Measurements from ENCODE around the gene RBP7. TPM values are rescaled to one million over a fixed set of nuclear protein-coding genes. Genes with fewer than 3 reads are reported as not detected.
"Not testable (repeated sequence)": the region's sequence is repeated elsewhere in the genome, so short reads cannot be mapped to it uniquely, and the experiment has no call there.

RBP7 gene
- total RNA-seq, 1 donor from 2014 or later = not detected

DNA sequence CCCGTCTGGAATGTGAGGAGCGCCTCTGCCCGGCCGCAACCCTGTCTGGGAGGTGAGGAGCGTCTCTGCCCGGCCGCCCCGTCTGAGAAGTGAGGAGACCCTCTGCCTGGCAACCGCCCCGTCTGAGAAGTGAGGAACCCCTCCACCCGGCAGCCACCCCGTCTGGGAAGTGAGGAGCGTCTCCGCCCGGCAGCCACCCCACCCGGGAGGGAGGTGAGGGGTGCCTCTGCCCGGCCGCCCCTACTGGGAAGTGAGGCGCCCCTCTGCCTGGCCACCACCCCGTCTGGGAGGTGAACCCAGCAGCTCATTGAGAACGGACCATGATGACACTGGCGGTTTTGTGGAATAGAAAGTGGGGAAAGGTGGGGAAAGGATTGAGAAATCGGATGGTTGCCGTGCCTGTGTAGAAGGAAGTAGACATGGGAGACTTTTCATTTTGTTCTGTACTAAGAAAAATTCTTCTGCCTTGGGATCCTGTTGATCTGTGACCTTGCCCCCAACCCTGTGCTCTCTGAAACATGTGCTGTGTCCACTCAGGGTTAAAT lies 32.0 kb downstream of the RBP7 start:
- not testable (repeated sequence) for DNase-seq (ENCODE audit: low read depth)

DNA sequence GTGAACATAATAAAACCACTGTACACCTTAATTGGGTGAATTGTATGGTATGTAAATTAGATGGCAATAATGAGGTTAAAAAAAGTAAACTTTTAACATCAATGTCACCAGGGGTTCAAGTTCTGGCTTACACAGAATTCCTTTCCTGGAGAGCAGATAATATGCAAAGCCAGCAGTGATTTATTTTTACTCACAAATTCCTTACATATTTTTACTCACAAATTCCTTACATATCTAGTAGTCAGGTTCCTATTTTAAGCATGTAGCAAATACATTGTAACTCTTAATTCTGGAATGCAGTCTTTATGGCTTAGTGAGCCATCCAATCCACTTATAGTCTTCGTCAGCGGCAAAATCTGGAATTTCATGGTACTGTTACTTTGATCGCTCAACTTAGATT lies 34.4 kb downstream of the RBP7 start:
- no peak for DNase-seq (ENCODE audit: low read depth)

DNA sequence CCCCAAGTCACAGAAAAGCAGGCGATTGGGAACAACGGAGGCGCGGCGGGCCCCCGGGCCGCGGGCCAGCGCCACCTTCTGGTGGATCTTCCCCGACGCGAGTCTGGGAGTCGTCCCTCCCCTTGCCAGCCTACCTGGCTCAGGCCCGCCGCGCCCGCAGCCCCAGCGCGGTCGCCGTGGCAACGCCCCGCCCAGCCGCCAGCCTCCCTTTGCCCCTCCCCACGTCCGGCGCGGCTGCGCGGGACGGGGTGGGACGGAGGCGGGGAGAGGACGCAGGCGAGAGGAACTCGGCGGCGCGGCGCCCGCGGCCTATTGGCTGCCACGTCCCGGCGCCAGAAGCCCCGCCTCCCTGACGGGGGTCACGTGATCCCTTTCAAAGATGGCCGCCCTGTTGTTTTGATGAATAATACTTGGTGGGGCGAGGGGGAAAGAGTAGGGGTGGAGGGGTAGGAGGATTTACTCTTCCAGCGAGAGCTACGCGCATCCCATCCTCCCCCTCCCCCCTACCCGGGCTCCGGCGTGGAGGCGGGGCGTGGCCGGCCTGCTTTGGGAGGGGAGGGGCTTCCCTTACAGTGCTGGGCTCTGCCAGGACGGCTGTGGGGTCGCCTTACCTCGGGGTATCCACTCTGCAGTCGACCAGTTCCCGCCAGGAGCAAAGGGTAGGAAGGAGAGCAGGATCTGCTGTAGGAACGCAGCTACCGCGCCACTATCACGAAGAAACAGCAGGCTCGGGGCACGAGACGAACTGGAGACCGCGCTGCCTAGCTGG lies 35.7 kb downstream of the RBP7 start, which contains the start of gene UBE4B:
Gene UBE4B (plus strand): TSS at position 369 of the 769 bp plus-strand sequence. CDS start 713 bp downstream, outside the sequence.
- DNase-seq (ENCODE audit: low read depth) = peak; percentile 98

DNA sequence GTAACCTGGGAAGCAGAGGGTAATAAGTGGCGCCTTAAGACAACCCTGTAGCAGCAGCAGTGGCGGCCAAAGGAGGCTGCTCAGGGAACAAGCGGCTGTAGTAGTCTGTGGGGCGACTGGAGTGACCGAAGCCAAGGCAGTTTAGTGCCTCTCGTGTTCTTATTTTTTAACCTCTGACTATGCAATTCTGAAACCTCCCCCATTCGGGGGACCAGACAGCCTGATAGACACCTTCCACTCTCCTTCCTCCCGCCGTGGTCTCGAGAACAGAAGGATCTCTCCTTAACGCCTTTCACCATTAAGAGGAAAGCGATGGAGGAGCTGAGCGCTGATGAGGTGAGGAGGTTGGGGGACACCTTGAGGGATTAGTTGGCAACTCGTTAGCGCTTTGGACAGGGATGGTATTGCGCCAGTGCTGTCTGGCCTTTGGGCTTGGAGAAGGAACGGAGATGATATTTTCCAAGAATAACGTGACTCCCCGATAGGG lies 36.4 kb downstream of the RBP7 start:
- DNase-seq (ENCODE audit: low read depth) = peak; percentile 29

DNA sequence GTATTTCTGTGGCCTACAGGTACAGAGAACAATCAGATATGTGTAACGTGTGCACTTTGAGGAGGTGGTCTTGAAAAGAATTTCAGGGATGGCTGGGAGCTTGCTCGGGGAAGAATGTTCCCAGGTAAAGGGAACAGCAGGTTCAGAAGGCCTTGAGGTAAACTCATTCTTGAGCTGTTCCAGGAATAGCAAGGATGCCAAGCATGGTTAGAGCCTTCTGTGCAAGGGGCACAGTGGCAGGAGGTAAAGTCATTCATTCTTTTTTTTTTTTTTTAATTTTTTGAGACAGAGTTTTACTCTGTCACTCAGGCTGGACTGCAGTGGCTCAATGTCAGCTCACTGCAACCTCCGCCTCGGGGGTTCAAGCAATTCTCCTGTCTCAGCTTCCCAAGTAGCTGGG lies 45.7 kb downstream of the RBP7 start:
- DNase-seq (ENCODE audit: low read depth) = no peak

DNA sequence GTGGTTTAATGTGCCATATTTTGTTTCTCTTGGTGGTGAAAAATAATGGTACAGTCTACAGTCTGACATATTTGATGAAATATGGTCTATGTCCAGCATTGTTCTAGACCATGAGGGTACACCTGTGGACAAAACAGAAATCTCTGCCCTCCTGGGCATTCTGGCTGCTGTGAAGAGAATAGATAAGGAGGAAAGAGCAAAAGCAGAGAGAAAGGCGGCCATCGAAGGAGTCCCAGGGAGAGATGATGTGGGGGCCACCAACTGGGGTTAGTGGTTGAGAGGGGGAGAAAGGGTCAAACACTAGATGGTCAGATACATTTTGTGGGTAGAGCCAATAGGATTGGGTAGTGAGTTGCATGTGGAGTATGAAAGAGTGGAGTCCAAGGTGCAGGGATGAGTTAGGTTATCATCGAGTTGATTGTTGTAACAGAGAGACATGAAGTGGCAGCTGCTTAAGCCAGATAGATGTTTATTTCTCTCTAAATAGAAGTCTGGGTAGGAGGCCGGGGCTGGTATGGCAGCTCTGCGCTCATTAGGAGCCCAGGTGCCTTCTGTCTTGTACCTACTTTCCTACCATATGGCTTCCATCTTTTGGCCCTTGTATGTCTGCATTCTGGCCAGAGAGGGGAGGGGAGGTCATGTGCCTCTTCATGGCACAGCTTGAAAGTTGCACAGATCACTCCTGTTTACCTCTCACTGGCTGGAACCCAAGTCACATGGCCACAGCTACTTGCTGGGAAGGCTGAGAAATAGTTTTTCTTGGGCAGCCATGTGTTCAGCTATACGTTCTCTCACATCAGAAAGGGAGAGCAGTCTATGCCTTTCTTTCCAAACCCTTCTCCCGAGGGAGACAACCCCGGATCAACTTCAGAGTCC lies 48.7 kb downstream of the RBP7 start:
- no peak for DNase-seq (ENCODE audit: low read depth)

DNA sequence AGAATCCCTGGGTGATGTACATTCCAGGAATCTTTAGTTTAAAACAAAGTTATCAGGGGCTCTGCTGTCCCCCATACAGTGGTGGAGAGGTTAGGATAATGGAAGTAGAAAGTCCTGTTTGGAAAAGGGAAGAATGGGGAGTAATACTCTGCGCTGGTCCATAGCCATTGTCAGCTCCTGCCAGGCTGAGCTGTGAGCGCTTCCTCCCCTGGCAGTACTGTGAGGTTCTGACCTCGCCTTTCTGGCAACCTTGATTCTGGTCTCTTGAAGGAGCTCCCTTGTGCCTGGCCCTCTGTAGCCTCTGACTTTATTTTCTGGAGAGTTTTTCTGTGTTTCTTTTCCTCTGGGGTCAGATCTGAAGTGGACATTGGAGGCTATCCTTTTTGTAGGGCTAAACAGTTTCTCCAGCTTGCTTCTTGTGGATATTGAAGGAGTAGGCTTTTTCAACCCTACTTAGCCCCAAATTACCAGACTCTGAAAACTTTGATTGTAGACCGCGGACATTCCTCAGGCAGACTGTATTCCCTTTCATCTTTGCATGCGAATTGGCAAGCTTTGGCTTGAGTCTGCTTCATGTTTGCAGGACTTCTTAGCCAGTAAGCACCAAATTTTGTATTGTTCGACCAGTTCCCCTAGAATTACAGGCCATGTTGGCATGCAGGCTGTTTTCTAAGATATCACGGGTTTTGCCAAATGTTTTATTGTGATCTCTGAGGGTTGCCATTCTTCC lies 49.5 kb downstream of the RBP7 start:
- no peak for DNase-seq (ENCODE audit: low read depth)

DNA sequence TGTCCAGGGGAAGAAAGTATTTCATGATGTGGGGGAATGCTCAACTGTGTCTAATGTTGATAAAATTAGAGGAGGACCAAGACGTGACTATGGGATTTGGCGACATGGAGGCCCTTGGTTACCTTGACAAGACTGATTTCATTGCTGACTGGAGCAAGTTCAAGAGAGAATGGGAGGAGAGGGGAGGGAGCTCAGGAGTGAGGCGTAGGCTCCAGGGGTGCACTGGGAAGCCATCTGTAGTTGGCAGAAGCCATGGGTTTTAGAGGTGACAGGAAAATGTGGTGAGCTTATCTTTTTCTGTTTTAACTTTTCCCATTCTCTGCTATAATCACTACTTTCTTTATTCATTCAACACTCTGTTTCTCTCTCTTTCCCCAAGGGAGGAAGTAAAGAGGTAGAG lies 51.6 kb downstream of the RBP7 start:
- DNase-seq (ENCODE audit: low read depth) = no peak

DNA sequence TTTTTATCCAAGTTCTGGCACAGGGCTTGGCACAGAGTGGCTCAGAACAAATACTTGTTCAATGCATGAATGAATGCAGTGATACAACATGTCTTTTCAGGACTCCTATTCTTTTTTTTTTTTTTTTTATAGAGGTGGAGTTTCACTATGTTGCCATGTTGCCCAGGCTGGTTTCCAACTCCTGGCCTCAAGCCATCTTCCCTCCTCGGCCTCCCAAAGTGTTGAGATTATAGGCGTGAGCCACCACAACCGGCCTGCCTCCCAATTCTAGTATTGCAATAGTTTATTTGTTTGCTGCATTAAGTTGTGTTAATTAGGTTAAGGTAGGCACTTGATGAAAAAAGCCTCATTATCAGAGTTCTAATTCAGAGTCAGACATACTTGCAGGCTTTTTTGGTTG lies 53.6 kb downstream of the RBP7 start:
- DNase-seq (ENCODE audit: low read depth) = no peak

DNA sequence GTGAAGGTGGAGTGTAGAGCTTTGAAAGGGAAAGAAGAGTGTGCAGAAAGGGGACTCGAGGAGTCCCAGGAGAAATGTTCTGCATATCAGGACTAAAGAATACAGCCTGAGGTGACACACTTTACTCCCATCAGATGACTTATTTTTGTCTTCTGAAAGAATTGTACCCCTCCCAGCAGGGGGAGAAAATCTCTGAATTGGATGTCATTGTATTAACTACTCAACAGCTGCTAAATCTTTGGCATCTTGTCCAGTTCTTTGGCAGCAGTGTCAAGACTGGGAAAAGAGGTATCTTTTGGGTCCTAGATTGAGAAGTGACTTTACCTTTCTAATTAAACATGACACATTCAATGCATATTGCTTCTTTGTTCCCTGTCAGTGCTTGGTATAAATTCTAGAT lies 54.6 kb downstream of the RBP7 start:
- peak; percentile 64 for DNase-seq (ENCODE audit: low read depth)

DNA sequence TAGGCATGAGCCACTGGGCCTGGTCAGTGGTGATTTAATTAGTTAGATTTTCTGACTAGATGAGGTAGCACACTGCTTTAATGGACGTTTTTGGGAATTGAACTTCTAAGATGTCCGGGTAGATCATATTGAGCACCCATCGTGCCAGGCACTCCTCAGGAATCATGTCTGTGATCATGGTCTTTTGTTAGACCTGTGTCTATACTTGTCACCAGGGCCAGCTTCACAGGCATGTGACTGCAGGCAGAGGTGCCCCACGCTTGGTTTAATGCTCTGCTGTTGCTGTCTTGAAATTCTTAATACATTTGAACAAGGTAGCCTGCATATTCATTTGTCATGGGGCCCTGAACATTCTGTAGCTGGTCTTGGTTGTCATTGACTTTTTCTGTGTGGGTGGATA lies 55.3 kb downstream of the RBP7 start:
- DNase-seq (ENCODE audit: low read depth) = no peak

DNA sequence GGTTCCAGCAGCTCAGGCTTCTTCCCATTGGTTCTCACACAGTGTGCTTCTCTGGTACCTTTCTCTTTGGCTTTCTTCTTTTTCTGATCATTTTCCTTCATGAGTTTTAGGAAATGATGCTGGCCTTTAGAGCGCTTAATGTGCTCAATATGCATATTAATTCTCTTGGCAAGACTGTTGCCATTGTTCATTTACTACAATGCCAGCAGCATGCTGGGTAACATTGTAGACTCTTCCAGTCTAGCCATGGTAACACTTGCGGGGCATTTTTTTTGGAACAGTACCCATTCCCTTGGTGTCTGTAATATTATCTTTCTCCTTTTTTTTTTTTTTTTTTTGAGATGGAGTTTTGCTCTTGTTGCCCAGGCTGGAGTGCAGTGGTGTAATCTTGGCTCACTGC lies 57.4 kb downstream of the RBP7 start:
- no peak for DNase-seq (ENCODE audit: low read depth)

DNA sequence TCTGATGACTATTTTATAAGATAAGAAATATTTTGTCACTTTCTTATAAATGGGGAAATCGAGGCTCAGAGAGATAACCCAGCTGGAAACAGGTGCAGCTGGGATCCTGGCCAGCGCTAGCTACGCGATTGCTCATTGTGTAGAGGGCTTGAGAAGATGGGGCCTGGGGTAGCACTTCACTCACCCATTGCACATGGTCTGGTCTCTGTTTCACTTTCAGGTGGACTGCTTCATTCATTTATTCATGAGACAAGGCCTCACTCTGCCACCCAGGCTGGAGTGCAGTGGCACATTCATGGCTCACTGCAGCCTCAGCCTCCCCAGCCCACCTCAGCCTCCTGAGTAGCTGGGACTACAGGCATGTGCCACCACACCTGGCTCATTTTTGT lies 59.6 kb downstream of the RBP7 start:
- no peak for DNase-seq (ENCODE audit: low read depth)

DNA sequence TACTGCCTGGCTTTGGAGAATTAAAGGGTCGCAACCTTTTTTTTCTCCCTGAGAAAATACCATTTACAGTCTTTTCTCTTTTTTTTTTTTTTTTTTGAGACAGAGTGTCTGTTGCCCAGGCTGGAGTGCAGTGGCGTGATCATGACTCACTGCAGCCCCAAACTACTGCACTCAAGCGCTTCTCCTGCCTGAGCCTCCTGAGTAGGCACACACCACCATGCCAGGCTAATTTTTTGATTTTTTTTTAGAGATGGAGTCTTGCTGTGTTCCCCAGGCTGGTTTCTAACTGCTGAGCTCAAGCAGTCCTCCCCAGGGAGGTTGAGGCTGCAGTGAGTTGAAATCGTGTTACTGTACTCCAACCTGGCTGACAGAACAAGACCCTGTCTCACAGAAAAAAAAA lies 60.3 kb downstream of the RBP7 start:
- peak; percentile 33 for DNase-seq (ENCODE audit: low read depth)

DNA sequence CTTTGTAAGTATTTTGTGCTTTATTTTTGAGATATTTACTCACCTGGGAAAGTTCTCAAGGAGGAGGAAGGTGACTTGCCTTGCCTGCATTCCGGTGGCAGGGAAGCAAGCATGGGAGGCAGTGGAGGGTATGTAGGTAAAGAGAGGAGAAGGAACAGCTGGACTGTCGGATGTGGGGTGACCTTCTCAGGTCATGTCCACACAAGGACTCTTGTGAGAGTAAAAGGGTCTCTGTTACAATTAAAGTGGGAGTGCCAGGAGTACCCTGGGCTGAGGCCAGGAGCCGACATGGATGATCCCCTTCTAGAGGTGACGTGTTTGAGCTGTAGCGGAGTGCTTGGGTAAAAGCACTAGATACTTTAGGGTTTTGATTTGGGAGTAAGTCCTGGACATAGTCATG lies 60.8 kb downstream of the RBP7 start:
- DNase-seq (ENCODE audit: low read depth) = no peak

DNA sequence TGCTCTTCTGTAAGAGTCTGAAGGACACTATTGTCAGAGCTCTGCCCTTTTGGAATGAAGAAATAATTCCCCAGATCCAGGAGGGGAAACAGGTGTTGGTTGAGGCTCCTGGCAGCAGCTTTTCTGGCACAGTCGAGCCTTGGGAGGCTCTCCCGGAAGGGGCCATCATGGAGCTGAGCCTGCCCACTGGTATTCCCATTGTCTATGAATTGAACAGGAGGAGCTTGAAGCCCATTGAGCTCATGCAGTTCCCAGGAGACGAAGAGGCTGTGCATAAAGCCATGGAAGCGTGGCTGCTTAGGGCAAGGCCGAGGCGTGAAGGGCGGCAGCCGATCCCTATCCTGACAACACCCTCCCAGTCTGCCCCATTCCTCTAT lies 62.3 kb downstream of the RBP7 start:
- no peak for DNase-seq (ENCODE audit: low read depth)

DNA sequence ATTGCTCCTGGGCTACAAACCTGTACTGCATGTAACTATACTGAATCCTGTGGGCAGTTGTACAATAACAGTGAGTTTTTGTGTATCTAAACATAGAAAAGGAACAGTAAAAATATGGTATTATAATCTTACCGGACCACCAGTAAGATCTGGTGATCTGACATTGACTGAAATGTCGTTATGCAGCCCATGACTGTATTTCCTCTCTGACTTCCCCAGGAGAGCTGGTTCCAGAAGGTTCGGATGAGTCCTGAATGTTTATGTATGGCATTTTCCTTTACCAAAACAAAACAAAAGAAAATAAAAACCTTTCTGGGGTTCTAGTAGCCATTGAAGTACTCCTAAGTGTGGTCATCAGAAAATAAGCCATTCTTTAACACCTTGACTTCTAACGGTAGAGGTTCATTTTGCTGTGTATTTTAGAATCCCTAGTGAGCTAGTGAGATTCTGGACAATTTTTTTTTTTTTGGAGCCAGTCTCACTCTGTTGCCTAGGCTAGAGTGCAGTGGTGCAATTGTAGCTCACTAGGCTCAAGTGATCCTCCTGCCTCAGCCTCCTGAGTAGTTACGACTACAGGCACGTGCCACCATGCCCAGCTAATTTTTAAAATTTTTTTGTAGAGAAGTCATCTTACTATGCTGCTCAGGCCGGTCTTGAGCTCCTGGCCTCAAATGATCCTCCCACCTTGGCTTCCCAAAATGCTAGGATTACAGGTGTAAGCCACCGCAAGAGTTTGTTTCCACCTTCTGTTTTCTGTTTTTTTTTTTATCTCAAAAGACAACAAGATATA lies 63.5 kb downstream of the RBP7 start:
- no peak for DNase-seq (ENCODE audit: low read depth)

DNA sequence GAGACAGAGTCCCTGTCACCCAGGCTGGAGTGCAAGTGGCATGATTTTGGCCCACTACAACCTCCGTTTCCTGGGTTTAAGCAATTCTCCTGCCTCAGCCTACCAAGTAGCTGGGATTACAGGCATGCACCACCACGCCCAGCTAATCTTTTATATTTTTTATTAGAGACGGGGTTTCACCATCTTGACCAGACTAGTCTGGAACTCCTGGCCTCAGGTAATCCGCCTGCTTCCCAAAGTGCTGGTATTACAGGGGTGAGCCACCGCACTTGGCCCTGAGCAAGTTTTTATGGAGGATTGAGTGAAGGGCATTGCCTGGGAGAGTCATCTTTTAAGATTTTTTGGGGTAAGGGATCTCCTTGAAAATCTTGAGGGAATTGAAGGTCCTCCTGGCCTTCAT lies 64.2 kb downstream of the RBP7 start:
- DNase-seq (ENCODE audit: low read depth) = no peak

DNA sequence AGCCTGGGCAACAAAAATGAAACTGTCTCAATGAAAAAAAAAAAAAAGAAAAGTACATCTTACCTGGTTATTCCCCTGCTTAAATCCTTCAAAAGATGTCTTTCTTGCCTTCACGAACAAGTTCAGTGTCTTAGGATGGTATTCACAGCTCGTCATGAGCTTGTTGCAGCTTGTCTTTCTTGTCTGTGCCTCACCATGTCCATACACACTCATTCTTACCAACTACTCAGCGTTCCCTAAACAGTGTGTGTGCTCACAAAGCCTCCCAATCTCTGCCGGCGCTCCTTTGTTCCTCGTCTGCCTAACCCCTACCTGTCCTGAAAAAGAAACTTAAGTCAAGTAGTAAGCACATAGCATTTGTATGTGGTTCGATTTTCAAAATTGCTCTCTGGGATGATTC lies 66.8 kb downstream of the RBP7 start:
- no peak for DNase-seq (ENCODE audit: low read depth)

All from myocyte (in vitro differentiated cells).